HG02981 (cell line): Measurements from ENCODE around the gene ATXN3L.

ENCODE experiments used
- ATAC-seq: cut with Tn5 transposase; IDR thresholded peaks from one replicate; pipeline ENCODE4 v1.9.1; 2021; ENCODE audit warnings: mild to moderate bottlenecking, moderate library complexity; ENCODE audit not compliant: unreplicated experiment

ATXN3L gene

GRCh38 chrX:13319953-13320352 lies at the start of gene ATXN3L:
Gene ATXN3L, minus strand, starts transcription at chrX:13320053. Its CDS starts 119 bp downstream, at chrX:13319934.
- ATAC-seq, result no peak

GRCh38 chrX:13369256-13370030 lies 49.6 kb upstream of the ATXN3L start:
- no peak for ATAC-seq

DNA sequence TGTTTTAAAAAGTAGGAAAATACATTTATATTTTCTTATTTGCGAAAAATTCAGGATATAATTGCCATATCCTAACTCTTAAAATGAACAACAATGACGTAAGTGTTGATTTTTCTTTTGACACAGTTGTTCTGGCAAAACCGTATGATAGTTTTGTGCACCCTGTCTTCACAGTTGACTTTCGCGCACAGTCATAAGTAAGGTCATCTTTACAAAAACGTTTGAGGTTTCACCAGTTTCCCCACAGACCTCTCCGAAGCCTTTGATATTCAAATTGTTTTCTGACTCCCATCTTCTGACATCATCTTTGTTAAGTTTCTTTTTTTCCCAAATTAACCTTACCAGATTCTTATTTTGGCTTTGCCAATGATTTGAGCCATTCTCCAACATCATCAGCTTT lies 48.1 kb upstream of the ATXN3L start:
- no peak for ATAC-seq

- ATAC-seq, result no peak
Observed at GRCh38 chrX:13366698-13367097, 46.8 kb upstream of the ATXN3L start.

- ATAC-seq, result no peak
Observed at GRCh38 chrX:13365161-13365560, 45.3 kb upstream of the ATXN3L start.

GRCh38 chrX:13364230-13364857 lies 44.5 kb upstream of the ATXN3L start:
- no peak for ATAC-seq

GRCh38 chrX:13360146-13360545 lies 40.3 kb upstream of the ATXN3L start:
- ATAC-seq, result no peak

- ATAC-seq, result no peak
Observed at GRCh38 chrX:13357925-13358324, 38.1 kb upstream of the ATXN3L start.

- ATAC-seq, result no peak
Observed at GRCh38 chrX:13346646-13347045, 26.8 kb upstream of the ATXN3L start.

- ATAC-seq, result no peak
Observed at GRCh38 chrX:13345438-13345837, 25.6 kb upstream of the ATXN3L start.

- no peak for ATAC-seq
Observed at GRCh38 chrX:13345037-13345436, 25.2 kb upstream of the ATXN3L start.

DNA sequence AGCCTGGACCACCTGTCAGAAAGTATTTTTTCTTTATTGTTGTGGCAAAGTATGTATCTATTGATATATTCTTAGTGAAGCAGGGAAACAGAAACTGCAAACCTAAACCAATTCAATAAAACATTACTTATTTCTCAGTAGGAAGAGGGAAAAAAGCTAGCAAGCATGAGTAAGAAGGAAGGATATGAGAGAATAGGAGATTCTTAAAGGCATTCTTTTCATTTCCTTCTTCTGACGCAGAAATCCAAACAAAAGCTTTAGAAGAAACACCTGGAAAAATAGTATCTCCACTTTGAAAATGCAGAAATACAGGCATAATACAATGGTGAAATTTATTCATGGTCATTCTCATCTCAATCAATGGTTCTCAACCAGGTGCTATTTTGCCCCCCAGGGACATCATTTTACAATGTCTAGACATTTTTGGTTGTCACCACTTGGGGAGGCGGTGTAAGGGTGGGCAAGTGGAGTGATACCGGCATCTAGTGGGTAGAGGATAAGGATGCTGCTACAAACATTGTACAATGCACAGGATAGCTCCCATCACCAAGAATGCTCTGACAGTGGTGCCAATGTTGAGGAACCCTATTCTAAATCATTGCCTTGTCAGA lies 21.7 kb upstream of the ATXN3L start:
- no peak for ATAC-seq

GRCh38 chrX:13340182-13340791 lies 20.4 kb upstream of the ATXN3L start:
- no peak for ATAC-seq

DNA sequence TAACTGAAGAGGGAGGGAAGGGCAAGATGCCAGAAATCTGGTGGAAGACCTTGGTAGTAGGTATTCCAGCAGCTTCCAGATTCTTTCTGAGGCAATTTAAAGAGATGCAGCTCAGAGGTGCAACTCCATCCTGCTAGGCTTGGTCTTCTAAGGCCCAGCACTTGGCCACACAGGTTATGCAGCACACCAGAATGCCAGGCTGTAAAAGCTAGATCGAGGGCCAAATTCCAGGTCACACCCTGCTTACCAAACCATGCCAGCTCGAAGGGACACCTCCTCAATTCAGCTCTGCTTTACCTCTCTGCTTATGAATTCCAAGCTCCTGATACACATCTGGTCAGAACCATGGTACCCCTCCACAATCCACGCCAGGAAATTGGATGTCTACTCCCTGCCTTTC lies 19.8 kb upstream of the ATXN3L start:
- no peak for ATAC-seq

DNA sequence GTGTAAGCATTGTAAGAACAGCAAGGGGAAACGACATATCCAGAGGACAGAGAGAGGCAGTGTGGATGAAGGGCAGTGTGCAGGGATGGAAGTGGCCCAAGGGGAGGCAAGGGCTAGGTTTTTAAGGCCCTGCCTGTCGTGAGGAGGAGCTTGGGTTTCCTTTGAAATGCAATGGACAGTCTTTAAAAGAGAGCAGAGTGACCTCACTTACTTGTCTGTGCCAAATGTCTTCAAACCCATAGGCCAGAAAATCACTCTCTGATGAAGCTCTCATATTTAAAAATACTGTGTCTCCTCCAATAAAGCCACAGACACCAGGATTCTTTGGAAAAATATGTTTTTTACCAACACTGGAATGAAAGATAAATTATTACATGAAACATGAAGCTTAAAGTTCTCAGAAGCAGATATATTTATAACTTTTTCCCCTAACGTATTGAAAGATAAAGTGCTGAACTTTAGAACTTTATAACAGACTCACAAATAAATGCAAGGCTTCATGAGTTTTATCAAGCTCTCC lies 19.2 kb upstream of the ATXN3L start:
- ATAC-seq, result no peak

GRCh38 chrX:13334491-13334890 lies 14.6 kb upstream of the ATXN3L start:
- ATAC-seq, result no peak

DNA sequence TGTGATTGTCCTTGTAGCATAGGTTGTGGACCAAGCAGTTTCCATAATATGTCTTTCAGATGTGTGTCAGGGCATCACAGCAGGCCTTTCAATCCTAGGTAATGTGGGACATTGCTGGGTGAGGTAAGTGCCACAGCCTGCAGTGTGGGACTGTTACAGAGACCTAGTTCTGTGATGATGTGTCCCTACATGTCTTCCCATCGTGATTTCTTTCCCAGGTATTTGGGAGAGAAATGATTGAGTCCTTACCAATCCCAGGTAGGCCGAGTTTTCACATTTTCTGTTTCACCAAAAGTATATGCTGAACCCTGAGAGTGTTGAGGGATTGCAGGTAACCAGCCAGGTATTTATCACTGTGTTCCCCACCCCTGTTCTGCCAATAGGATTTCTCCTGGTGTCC lies 10.6 kb upstream of the ATXN3L start:
- ATAC-seq, result no peak

DNA sequence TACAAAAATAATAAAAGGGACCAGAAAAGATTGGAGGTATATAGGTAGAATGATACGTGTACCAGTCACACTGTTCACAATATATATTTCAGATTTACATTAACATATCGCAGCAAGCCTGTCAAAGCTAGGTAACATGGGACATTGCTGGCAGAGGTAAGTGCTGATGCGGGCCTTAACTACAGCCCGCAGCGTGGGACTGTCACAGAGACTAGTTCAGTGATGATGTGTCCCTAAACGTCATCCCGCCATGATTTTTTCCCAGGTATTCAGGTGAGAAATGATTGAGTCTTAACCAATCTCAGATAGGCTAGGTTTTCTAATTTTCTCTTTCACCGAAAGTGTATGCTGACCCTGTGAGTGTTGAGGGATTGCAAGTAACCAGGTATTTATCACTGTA lies 7.8 kb upstream of the ATXN3L start:
- no peak for ATAC-seq

- no peak for ATAC-seq
Observed at GRCh38 chrX:13323241-13323640, 3.4 kb upstream of the ATXN3L start.

GRCh38 chrX:13317366-13317765 lies 2.5 kb downstream of the ATXN3L start:
- ATAC-seq, result no peak

DNA sequence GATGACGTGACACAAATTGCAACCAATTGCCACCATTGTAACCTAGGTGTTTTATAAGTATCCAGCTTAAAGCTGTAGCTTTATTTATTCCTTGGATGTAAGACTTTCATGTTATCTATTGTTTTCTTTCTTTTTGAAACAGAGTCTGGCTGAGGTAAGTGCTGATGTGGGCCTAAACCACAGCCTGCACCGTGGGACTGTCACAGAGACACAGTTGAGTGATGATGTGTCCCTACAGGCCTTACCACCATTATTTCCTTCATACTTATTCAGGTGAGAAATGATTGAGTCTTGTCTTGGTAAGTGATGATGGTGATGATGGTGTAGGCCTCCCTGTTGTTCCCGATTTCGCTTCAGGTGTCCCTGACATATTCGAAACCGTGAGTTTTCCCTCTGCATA lies 8.3 kb downstream of the ATXN3L start:
- ATAC-seq, result no peak

DNA sequence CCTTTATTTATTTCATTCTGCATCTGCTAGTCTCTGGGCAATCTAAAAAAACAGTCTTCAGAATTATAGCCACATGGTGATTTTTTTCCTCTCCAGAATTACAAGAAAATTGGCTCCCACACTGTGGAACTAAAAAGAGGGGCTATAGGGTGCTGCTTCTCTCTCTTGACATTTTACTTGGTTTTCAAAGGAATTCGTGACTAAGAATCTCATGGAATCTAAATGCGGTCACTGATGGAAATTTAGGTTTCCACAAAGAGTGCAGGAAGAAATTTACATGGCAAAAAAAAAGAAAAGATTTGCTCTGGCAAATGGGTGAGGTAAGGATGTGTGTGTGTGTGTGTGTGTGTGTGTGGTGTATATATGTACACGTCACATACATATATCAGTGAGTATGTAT lies 10.2 kb downstream of the ATXN3L start:
- no peak for ATAC-seq
